DOHH2 (cell line): ENCODE measurements around the gene PRSS37.

Experiments
- H3F3A ChIP-seq: fragments of 200-600 bp; sonication (generic), shearing (Covaris generic); 2 replicates; pipeline ENCODE4 v1.6.0; 2016; ENCODE audit warnings: antibody characterized with exemption, mild to moderate bottlenecking; ENCODE audit not compliant: control insufficient read depth, insufficient read depth
- H3K27ac ChIP-seq: fragments of 200-600 bp; sonication (generic); 2 replicates; pipeline ENCODE4 v1.5.1; 2014; ENCODE audit warnings: low read depth, mild to moderate bottlenecking, low read length, moderate library complexity
- H3K27me3 ChIP-seq: fragments of 200-600 bp; sonication (generic); 2 replicates; pipeline ENCODE4 v1.6.1; 2014; ENCODE audit warnings: mild to moderate bottlenecking, low read length, mixed read lengths; ENCODE audit not compliant: control insufficient read depth
- H3K36me3 ChIP-seq: fragments of 200-600 bp; sonication (generic); 2 replicates; pipeline ENCODE4 v1.6.1; 2014; ENCODE audit warnings: mild to moderate bottlenecking, low read length, moderate library complexity, mixed read lengths; ENCODE audit not compliant: control insufficient read depth
- H3K4me1 ChIP-seq: fragments of 200-600 bp; sonication (generic); 2 replicates; pipeline ENCODE4 v1.6.1; 2014; ENCODE audit warnings: mild to moderate bottlenecking, low read length, mixed read lengths; ENCODE audit not compliant: control insufficient read depth
- H3K4me2 ChIP-seq: fragments of 200-600 bp; sonication (generic); 2 replicates; pipeline ENCODE4 v1.6.0; 2014; ENCODE audit warnings: mild to moderate bottlenecking, low read length, moderate library complexity
- H3K4me3 ChIP-seq: fragments of 200-600 bp; sonication (generic); 2 replicates; pipeline ENCODE4 v1.5.1; 2014; ENCODE audit warnings: mild to moderate bottlenecking, low read length, mixed read lengths
- H3K79me2 ChIP-seq: fragments of 200-600 bp; sonication (generic); 2 replicates; pipeline ENCODE4 v1.6.1; 2014; ENCODE audit warnings: mild to moderate bottlenecking, low read length, mixed read lengths; ENCODE audit not compliant: control insufficient read depth
- H3K9me2 ChIP-seq: fragments of 200-600 bp; sonication (generic); replicated peaks from 2 replicates; pipeline ENCODE4 v1.6.1; 2014; ENCODE audit warnings: mild to moderate bottlenecking, low read length, mixed read lengths; ENCODE audit not compliant: control insufficient read depth
- H3K9me3 ChIP-seq: fragments of 200-600 bp; sonication (generic); 2 replicates; pipeline ENCODE4 v1.6.1; 2014; ENCODE audit warnings: antibody characterized with exemption, low read length, mixed read lengths; ENCODE audit not compliant: control insufficient read depth, insufficient read depth
- H4K20me1 ChIP-seq: fragments of 200-600 bp; sonication (generic); 2 replicates; pipeline ENCODE4 v1.6.0; 2014; ENCODE audit warnings: low read depth, mild to moderate bottlenecking, antibody characterized with exemption, low read length, moderate library complexity; ENCODE audit not compliant: control insufficient read depth, insufficient read depth
- EZH2phosphoT487 ChIP-seq: fragments of 200-600 bp; sonication (generic); IDR thresholded peaks from 2 replicates; pipeline ENCODE4 v1.6.1; 2017; ENCODE audit warnings: borderline replicate concordance, mild to moderate bottlenecking, antibody characterized with exemption, low read length, moderate library complexity, mixed read lengths
- TF ChIP-seq, protein P1 (sequence below): fragments of 200-600 bp; sonication (generic); IDR thresholded peaks from one replicate; pipeline ENCODE4 v1.5.1; 2014; ENCODE audit warnings: antibody characterized with exemption, mild to moderate bottlenecking, low read depth, low read length; ENCODE audit not compliant: poor library complexity, severe bottlenecking

The PRSS37 gene

GRCh38 chr7:141844256-141844655, 3.0 kb upstream of the PRSS37 start:
- H3F3A ChIP-seq, result no peaks in the 10 kb centered on the region
- H3K9me2 ChIP-seq, result no peaks in the 10 kb centered on the region
- H3K36me3 ChIP-seq, result no peaks in the 10 kb centered on the region
- H3K4me2 ChIP-seq, result no peak overlapping the region
- no peak overlapping the region for H3K27ac ChIP-seq
- H4K20me1 ChIP-seq, result no peaks in the 10 kb centered on the region
- TF ChIP-seq, protein P1, sequence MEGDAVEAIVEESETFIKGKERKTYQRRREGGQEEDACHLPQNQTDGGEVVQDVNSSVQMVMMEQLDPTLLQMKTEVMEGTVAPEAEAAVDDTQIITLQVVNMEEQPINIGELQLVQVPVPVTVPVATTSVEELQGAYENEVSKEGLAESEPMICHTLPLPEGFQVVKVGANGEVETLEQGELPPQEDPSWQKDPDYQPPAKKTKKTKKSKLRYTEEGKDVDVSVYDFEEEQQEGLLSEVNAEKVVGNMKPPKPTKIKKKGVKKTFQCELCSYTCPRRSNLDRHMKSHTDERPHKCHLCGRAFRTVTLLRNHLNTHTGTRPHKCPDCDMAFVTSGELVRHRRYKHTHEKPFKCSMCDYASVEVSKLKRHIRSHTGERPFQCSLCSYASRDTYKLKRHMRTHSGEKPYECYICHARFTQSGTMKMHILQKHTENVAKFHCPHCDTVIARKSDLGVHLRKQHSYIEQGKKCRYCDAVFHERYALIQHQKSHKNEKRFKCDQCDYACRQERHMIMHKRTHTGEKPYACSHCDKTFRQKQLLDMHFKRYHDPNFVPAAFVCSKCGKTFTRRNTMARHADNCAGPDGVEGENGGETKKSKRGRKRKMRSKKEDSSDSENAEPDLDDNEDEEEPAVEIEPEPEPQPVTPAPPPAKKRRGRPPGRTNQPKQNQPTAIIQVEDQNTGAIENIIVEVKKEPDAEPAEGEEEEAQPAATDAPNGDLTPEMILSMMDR, result no peak
- H3K4me1 ChIP-seq, result no peaks in the 10 kb centered on the region
- H3K27me3 ChIP-seq, result no peaks in the 10 kb centered on the region
- no peaks in the 10 kb centered on the region for H3K9me3 ChIP-seq
- H3K79me2 ChIP-seq, result no peaks in the 10 kb centered on the region
- H3K4me3 ChIP-seq, result no peak overlapping the region

DNA sequence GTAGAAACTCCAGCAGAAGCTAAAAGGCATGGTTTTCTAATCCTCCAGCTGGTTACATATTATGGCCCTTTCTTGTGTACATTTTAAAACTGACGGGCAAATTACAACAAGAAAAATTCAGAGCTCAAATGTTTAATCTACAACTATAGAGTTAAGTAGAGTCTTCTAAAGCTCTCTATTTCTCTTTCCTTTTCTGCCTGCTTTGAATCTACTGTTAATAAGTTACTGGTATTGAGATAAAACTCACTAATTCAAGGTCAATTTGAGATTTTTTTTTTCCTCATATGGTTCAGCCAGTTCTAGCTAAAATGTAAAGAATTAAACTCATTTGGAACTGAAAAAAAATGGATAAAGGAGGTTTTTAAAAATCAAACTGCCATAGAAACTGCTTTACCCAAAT, 1.6 kb upstream of the PRSS37 start:
- Histone ChIP-seq H3K27me3 (no peaks in the 10 kb centered on the region), H3K36me3 (no peaks in the 10 kb centered on the region), H3K4me1 (no peaks in the 10 kb centered on the region), H3K9me3 (no peaks in the 10 kb centered on the region), H3K4me3 (no peak overlapping the region), H3F3A (no peaks in the 10 kb centered on the region), H3K79me2 (no peaks in the 10 kb centered on the region), H3K27ac (no peak overlapping the region), H3K9me2 (no peaks in the 10 kb centered on the region), H3K4me2 (no peak overlapping the region), H4K20me1 (no peaks in the 10 kb centered on the region)
- TF ChIP-seq, protein P1, result no peak
- TF ChIP-seq EZH2phosphoT487, result no peak

DNA sequence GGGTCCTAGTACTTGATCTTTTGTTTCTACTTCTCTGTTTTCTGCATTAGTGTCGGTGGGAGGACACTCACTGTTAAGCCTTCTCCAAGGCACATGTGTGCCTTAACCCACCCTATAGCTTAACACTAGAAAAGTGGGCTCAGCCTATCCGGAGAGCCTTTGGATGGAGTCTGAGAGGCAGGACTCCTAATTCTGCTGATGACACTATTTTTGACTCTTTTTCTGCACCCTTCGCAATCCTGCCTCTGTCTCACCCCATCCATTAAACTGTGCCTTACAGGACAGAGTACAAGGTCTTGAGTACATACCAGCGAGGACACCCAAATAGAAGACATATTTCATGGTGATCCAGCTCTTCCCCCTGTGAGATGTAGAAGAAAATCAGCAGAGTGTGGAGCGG, 577 bp downstream of the PRSS37 start:
- Histone ChIP-seq H3K9me2 (no peaks in the 10 kb centered on the region), H3K79me2 (no peaks in the 10 kb centered on the region), H3K4me2 (no peak overlapping the region), H3F3A (no peaks in the 10 kb centered on the region), H3K36me3 (no peaks in the 10 kb centered on the region), H3K4me3 (no peak overlapping the region), H3K27me3 (no peaks in the 10 kb centered on the region), H4K20me1 (no peaks in the 10 kb centered on the region), H3K27ac (no peak overlapping the region), H3K4me1 (no peaks in the 10 kb centered on the region), H3K9me3 (no peaks in the 10 kb centered on the region)
- TF ChIP-seq, protein P1, result no peak

DNA sequence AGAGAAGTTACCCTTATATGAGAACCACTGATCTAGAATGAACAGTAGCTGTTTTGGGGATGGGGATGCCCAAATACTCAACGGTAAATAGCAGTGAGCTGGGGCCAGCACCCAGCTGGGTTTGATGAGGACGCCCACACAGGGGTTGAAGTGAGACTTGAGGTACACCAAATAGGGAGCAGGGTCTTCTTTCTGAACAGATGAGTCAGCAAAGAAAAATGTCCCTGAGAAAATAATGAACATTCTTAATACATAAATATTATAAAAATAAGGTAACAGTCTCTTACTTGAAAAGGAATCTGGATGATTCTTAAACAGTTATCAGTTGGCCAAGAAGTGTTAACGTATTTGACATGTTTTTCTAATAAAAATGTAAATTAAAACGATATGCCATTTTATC, 2.0 kb downstream of the PRSS37 start:
- no peaks in the 10 kb centered on the region for H3K9me2 ChIP-seq
- no peaks in the 10 kb centered on the region for H3K36me3 ChIP-seq
- no peaks in the 10 kb centered on the region for H3F3A ChIP-seq
- no peak overlapping the region for H3K4me2 ChIP-seq
- H4K20me1 ChIP-seq, result no peaks in the 10 kb centered on the region
- no peaks in the 10 kb centered on the region for H3K27me3 ChIP-seq
- no peaks in the 10 kb centered on the region for H3K4me1 ChIP-seq
- H3K79me2 ChIP-seq, result no peaks in the 10 kb centered on the region
- no peaks in the 10 kb centered on the region for H3K9me3 ChIP-seq
- H3K27ac ChIP-seq, result no peak overlapping the region
- TF ChIP-seq, protein P1, result no peak
- TF ChIP-seq EZH2phosphoT487, result no peak
- H3K4me3 ChIP-seq, result no peak overlapping the region
